WTC11 (cell line): ENCODE data around the gene AJM1.

Source experiments
- ATF2 ChIP-seq: sonication (generic); formaldehyde crosslinking; IDR thresholded peaks from 2 replicates; pipeline ENCODE4 v1.8.1; 2022; ENCODE audit warnings: low read depth, missing genetic modification reagents, borderline replicate concordance
- CDX4 ChIP-seq: fragments of 250-450 bp; sonication (Bioruptor Pico); IDR thresholded peaks from 2 replicates; pipeline ENCODE4 v1.9.0; 2021; ENCODE audit warnings: moderate library complexity, mild to moderate bottlenecking, inconsistent platforms, borderline replicate concordance
- CREB1 ChIP-seq: sonication (generic); formaldehyde crosslinking; IDR thresholded peaks from 2 replicates; pipeline ENCODE4 v1.8.0; 2023; ENCODE audit warnings: mild to moderate bottlenecking, missing genetic modification reagents
- CTCF ChIP-seq: fragments of 200-600 bp; IDR thresholded peaks from 2 replicates; pipeline ENCODE4 v1.8.0; 2022; ENCODE audit warnings: antibody characterized with exemption
- E2F4 ChIP-seq: sonication (generic); formaldehyde crosslinking; IDR thresholded peaks from 2 replicates; pipeline ENCODE4 v1.8.1; 2022; ENCODE audit warnings: low read depth, mild to moderate bottlenecking, moderate library complexity, missing genetic modification reagents, borderline replicate concordance
- MYBL2 ChIP-seq: sonication (generic); formaldehyde crosslinking; IDR thresholded peaks from 2 replicates; pipeline ENCODE4 v1.8.1; 2023; ENCODE audit warnings: mild to moderate bottlenecking, moderate library complexity, missing genetic modification reagents
- NR2C2 ChIP-seq: sonication (generic); formaldehyde crosslinking; IDR thresholded peaks from 2 replicates; pipeline ENCODE4 v1.8.0; 2022; ENCODE audit warnings: mild to moderate bottlenecking, missing genetic modification reagents
- USF1 ChIP-seq: sonication (generic); formaldehyde crosslinking; IDR thresholded peaks from 2 replicates; pipeline ENCODE4 v1.8.0; 2022; ENCODE audit warnings: mild to moderate bottlenecking, missing genetic modification reagents
- ZBTB21 ChIP-seq: sonication (generic); formaldehyde crosslinking; IDR thresholded peaks from 2 replicates; pipeline ENCODE4 v1.8.1; 2023; ENCODE audit warnings: mild to moderate bottlenecking, missing genetic modification reagents, borderline replicate concordance
- ZNF423 ChIP-seq: fragments of 250-450 bp; sonication (Bioruptor Pico); IDR thresholded peaks from 2 replicates; pipeline ENCODE4 v2.1.2; 2022; ENCODE audit warnings: mild to moderate bottlenecking, moderate library complexity

GRCh38 chr9:136865041-136865767 lies 22.9 kb downstream of the AJM1 start:
- no peak for TF ChIP-seq CTCF
- no peak for TF ChIP-seq MYBL2
- TF ChIP-seq CREB1 (CRISPR knock-in tag), result no peak
- no peak for TF ChIP-seq ZBTB21 (CRISPR knock-in tag)
- no peak for TF ChIP-seq ZNF423 (CRISPR knock-in tag)
- TF ChIP-seq ATF2, result no peak
- TF ChIP-seq E2F4 (CRISPR knock-in tag), result no peak
- no peak for TF ChIP-seq USF1 (CRISPR knock-in tag)
- TF ChIP-seq NR2C2 (CRISPR knock-in tag), result no peak
- no peak for TF ChIP-seq CDX4 (CRISPR knock-in tag)
